ENCODE results near the gene SPATA6L.

SPATA6L gene

GRCh38 chr9:4558371-4558998 lies 107.8 kb downstream of the SPATA6L start:
- DNase-seq: no peak

DNA sequence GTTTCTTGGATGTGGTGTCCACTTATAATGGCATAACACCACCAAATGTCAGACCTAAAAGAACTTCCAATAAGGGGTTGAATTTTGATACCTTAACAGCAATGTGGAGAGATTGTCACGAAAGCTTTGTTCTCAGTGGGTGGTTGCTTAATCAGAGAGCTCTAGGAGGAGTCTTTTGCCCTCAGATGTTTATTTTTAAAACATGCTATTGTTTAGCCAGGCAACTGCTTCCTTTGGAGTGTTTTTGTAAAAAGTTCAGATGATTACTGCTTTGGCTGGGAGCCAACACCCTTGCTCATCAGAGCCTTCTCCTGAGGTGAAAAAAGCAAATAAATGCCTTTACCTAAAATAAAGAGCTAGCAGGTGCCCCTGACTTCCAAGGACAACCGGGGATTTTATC lies 111.0 kb downstream of the SPATA6L start:
- DNase-seq: no peak

GRCh38 chr9:4553951-4554381 lies 112.3 kb downstream of the SPATA6L start:
- DNase-seq: no peak

GRCh38 chr9:4550777-4551484 lies 115.3 kb downstream of the SPATA6L start:
- DNase-seq: no peak

DNA sequence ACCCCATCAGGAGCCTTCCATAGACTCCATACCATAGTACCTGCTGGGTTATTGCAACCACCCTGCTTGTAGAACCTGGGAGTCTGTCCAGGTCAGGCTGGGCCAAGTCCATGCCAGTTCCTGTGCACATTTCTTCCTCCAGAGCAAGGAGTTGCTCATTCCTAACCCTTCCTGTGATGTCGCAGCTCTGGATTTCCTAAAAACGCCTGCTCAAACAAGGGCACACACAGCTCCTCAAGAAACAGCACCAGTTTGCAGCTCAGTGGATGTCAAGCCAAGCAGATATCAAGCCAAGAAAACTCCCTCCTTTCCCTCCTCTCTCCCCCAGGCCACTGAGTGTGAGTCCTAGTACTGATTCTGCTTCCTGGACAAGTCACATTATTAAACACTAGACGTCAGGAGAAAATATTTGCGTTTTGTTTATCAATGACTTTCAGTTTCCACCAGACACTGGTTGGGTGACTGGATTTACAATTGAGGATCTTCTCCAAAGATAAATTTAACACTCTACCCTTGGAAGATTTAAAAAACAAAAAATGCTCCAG lies 116.5 kb downstream of the SPATA6L start:
- DNase-seq: no peak

GRCh38 chr9:4548811-4549725 lies 117.2 kb downstream of the SPATA6L start:
- no peak for DNase-seq
